NCI-H345 treated with DMSO at 0.1 percent for 48 hours (cell line): ENCODE data around the gene SUN1.

Source experiments
- DNase-seq: peaks from one replicate; lab custom pipeline; 2025; ENCODE audit not compliant: unreplicated experiment; lab: John Stamatoyannopoulos, UW

SUN1 gene

GRCh38 chr7:889391-889790 is 57.1 kb downstream of the SUN1 start:
- no peak for DNase-seq

GRCh38 chr7:890868-891267 is 58.6 kb downstream of the SUN1 start:
- DNase-seq, result no peak

- DNase-seq, result no peak
Observed at GRCh38 chr7:891291-891690, 59.0 kb downstream of the SUN1 start.

GRCh38 chr7:891805-892204 is 59.5 kb downstream of the SUN1 start:
- DNase-seq, result no peak

- DNase-seq, result no peak
Observed at GRCh38 chr7:892648-893593, 60.6 kb downstream of the SUN1 start.

- DNase-seq, result no peak
Observed at GRCh38 chr7:893686-894085, 61.4 kb downstream of the SUN1 start.

- DNase-seq, result no peak
Observed at GRCh38 chr7:894164-894867, 62.0 kb downstream of the SUN1 start.

GRCh38 chr7:894927-895450 is 62.7 kb downstream of the SUN1 start:
- DNase-seq, result no peak

- DNase-seq, result no peak
Observed at GRCh38 chr7:895451-896052, 63.3 kb downstream of the SUN1 start.

- DNase-seq, result no peak
Observed at GRCh38 chr7:896346-897075, 64.2 kb downstream of the SUN1 start.

- no peak for DNase-seq
Observed at GRCh38 chr7:897086-897485, 64.8 kb downstream of the SUN1 start.

GRCh38 chr7:897771-898376 is 65.6 kb downstream of the SUN1 start:
- no peak for DNase-seq

GRCh38 chr7:898460-898854 is 66.2 kb downstream of the SUN1 start:
- DNase-seq, result no peak

GRCh38 chr7:898855-899681 is 66.8 kb downstream of the SUN1 start:
- DNase-seq, result no peak

GRCh38 chr7:899806-900205 is 67.5 kb downstream of the SUN1 start:
- no peak for DNase-seq

GRCh38 chr7:900331-901040 is 68.2 kb downstream of the SUN1 start:
- DNase-seq, result no peak

GRCh38 chr7:901041-901387 is 68.7 kb downstream of the SUN1 start:
- DNase-seq, result no peak

GRCh38 chr7:901388-902154 is 69.3 kb downstream of the SUN1 start:
- DNase-seq, result peak; percentile 31
